Spleen (tissue), 11 donors: Measurements from ENCODE around the gene GSG1L2. TPM values are rescaled to one million over a fixed set of nuclear protein-coding genes. Genes with fewer than 3 reads are reported as not detected.

Source experiments
- DNase-seq: peaks from one replicate; pipeline ENCODE4 v3.0.0-alpha.2; 2020
- H3K27ac ChIP-seq, 8 donors: fragments of 200-600 bp; sonication (generic) in 7 of 8; 1 replicate in 4 of 8; 2 replicates in 4 of 8; pipeline versions ENCODE4 v1.5.0 to v1.8.0; 2016 to 2021; ENCODE audit warnings: inconsistent platforms in 4 of 8, mild to moderate bottlenecking in 4 of 8, moderate library complexity in 1 of 8
- H3K27me3 ChIP-seq, 7 donors: fragments of 200-600 bp; sonication (generic) in 6 of 7; replicated peaks in 1 of 7; 1 replicate in 4 of 7; 2 replicates in 3 of 7; pipeline versions ENCODE4 v1.5.0 to v1.8.0; 2016 to 2021; ENCODE audit warnings: inconsistent platforms in 3 of 7, mild to moderate bottlenecking in 1 of 7
- H3K36me3 ChIP-seq, 6 donors: fragments of 200-600 bp; sonication (generic) in 5 of 6; 1 replicate in 4 of 6; 2 replicates in 2 of 6; pipeline versions ENCODE4 v1.5.0 to v1.8.0; 2016 to 2021; ENCODE audit warnings: inconsistent platforms in 2 of 6
- H3K4me1 ChIP-seq, 6 donors: fragments of 200-600 bp; sonication (generic) in 5 of 6; 1 replicate in 3 of 6; 2 replicates in 3 of 6; pipeline versions ENCODE4 v1.5.0 to v1.8.0; 2016 to 2021; ENCODE audit warnings: inconsistent platforms in 3 of 6
- H3K4me3 ChIP-seq, 8 donors: fragments of 200-600 bp; sonication (generic) in 7 of 8; 1 replicate in 4 of 8; 2 replicates in 4 of 8; pipeline versions ENCODE4 v1.5.0 to v1.8.0; 2016 to 2021; ENCODE audit warnings: inconsistent platforms in 4 of 8, mild to moderate bottlenecking in 4 of 8, moderate library complexity in 2 of 8
- H3K9me3 ChIP-seq, 8 donors: fragments of 200-600 bp; sonication (generic) in 7 of 8; 1 replicate in 4 of 8; 2 replicates in 4 of 8; pipeline versions ENCODE4 v1.5.0 to v1.8.0; 2016 to 2021; ENCODE audit warnings: inconsistent platforms in 4 of 8
- CTCF ChIP-seq, 11 experiments: fragments of 200-600 bp in 7 of 11; fragments of 450-650 bp in 4 of 11; sonication (generic) in 4 of 11; IDR thresholded peaks in 8 of 11; conservative IDR thresholded peaks in 3 of 11; 1 replicate in 7 of 11; 2 replicates in 4 of 11; pipeline versions ENCODE4 v1.4.0 to v1.8.0; 2016 to 2021; ENCODE audit warnings: antibody characterized with exemption in 11 of 11, inconsistent platforms in 4 of 11, mild to moderate bottlenecking in 1 of 11
- POLR2A ChIP-seq, 3 donors: fragments of 450-650 bp; IDR thresholded peaks; one replicate each; pipeline ENCODE4 v1.5.1; 2017; ENCODE audit warnings: antibody characterized with exemption in 3 of 3, mild to moderate bottlenecking in 1 of 3
- POLR2AphosphoS5 ChIP-seq, 3 donors: sonication (generic); formaldehyde crosslinking; IDR thresholded peaks; one replicate each; pipeline ENCODE4 v1.5.1; 2017; ENCODE audit warnings: antibody characterized with exemption in 3 of 3
- WGBS, 5 donors: extraction: QIAGEN DNeasy Blood & Tissue Kit in 3 of 5; methylation state at CpG; one replicate each; pipeline versions ENCODE4 v1.1.5 to v1.1.7; 2013 to 2018; 5-methylcytosine and 5-hydroxymethylcytosine counted together
- intact Hi-C: fragments of 100-400 bp; cut with DNase I; formaldehyde crosslinking; loops from one replicate; pipeline ENCODE4 v1.15.0; 2023; ENCODE audit warnings: low total_unique reads
- polyA plus RNA-seq, 3 donors: library from polyadenylated mRNA; stranded (reverse); fragments of 200-250 nt; gene quantifications; one replicate each; pipeline ENCODE4 v1.2.1, GENCODE V29; 2013
- total RNA-seq, 7 donors: library from RNA; depleted of rRNA in 3 of 7; stranded (reverse); fragments of >200 nt in 3 of 7; fragmentation: NEBNext Ultra II Directional in 4 of 7; extraction: Animal tissue kit (Norgen Biotek cat#: 25700) in 4 of 7; gene quantifications; one replicate each; pipeline versions ENCODE4 v1.1.0 to v1.2.1, GENCODE V29; 2016 to 2021
- donor health status: healthy with polysubstance abuse.
- donor health status: DM: no; HTN: no; CAD: no; lungs with moderate emphysema.
- donor health status: DM: no; HTN: no; CAD: no.
- donor health status: Bipolar disorder and iron deficiency.
- donor health status: healthy.
- donor health status: DM: no; HTN: no; CAD: no.
- donor health status: DM: yes; HTN: yes; CAD: no.

GSG1L2 gene
- total and polyA plus RNA-seq, 10 donors: not detected

- Histone ChIP-seq H3K4me1 (no peaks in the 10 kb centered on the region), H3K4me3 (no peak overlapping the region), H3K27me3 (peaks cover 0 to 59% (median 3%) of the 10 kb centered on the region in 7 donors), H3K9me3 (no peaks in the 10 kb centered on the region), H3K27ac (no peak overlapping the region), H3K36me3 (no peaks in the 10 kb centered on the region)
- no peak for DNase-seq
- TF ChIP-seq CTCF (IDR thresholded peaks at IDR 0.05 in 8 of 11, conservative IDR thresholded peaks at IDR 0.05 in 3 of 11): no peak
- TF ChIP-seq POLR2A (IDR thresholded peaks at IDR 0.05): no peak
- TF ChIP-seq POLR2AphosphoS5 (IDR thresholded peaks at IDR 0.05): no peak
- WGBS, 5 donors: 62 to 80% (median 78%) methylated on average over 12 to 13 of the region's 13 CpGs
- intact Hi-C loops: no loop called here
Measured at GRCh38 chr17:9828296-9829295, 6.7 kb upstream of the GSG1L2 start.

GRCh38 chr17:9825641-9826150 is 3.8 kb upstream of the GSG1L2 start, which contains the start of gene GLP2R:
GLP2R (plus strand) TSS chr17:9825924; CDS start chr17:9826064, 140 bp downstream.
- Histone ChIP-seq H3K9me3 (no peaks in the 10 kb centered on the region), H3K4me1 (no peaks in the 10 kb centered on the region), H3K27me3 (peaks cover 0 to 63% (median 3%) of the 10 kb centered on the region in 7 donors), H3K36me3 (no peaks in the 10 kb centered on the region), H3K27ac (no peak within 1 kb of the TSS), H3K4me3 (no peak within 1 kb of the TSS)
- 58 to 66% (median 63%) methylated on average over 21 of the region's 21 CpGs for WGBS, 5 donors
- intact Hi-C loops: no loop called here
- no peak for DNase-seq
- no peak for TF ChIP-seq POLR2A (IDR thresholded peaks at IDR 0.05)
- no peak for TF ChIP-seq POLR2AphosphoS5 (IDR thresholded peaks at IDR 0.05)
- no peak for TF ChIP-seq CTCF (IDR thresholded peaks at IDR 0.05 in 8 of 11, conservative IDR thresholded peaks at IDR 0.05 in 3 of 11)

GRCh38 chr17:9824797-9825338 is 3.0 kb upstream of the GSG1L2 start:
- no peak for DNase-seq
- Histone ChIP-seq H3K4me3 (no peak overlapping the region), H3K4me1 (no peaks in the 10 kb centered on the region), H3K9me3 (no peaks in the 10 kb centered on the region), H3K27ac (no peak overlapping the region), H3K36me3 (no peaks in the 10 kb centered on the region), H3K27me3 (peaks cover 0 to 55% (median 3%) of the 10 kb centered on the region in 7 donors)
- intact Hi-C loops: no loop called here
- 76 to 86% (median 79%) methylated on average over 8 of the region's 8 CpGs for WGBS, 5 donors
- TF ChIP-seq CTCF (IDR thresholded peaks at IDR 0.05 in 8 of 11, conservative IDR thresholded peaks at IDR 0.05 in 3 of 11) (no peak), POLR2A (IDR thresholded peaks at IDR 0.05) (no peak), POLR2AphosphoS5 (IDR thresholded peaks at IDR 0.05) (no peak)

GRCh38 chr17:9824094-9824493 is 2.2 kb upstream of the GSG1L2 start:
- intact Hi-C loops: no loop called here
- no peaks in the 10 kb centered on the region for H3K36me3 ChIP-seq
- H3K4me1 ChIP-seq: no peaks in the 10 kb centered on the region
- no peak for TF ChIP-seq POLR2A (IDR thresholded peaks at IDR 0.05)
- TF ChIP-seq CTCF (IDR thresholded peaks at IDR 0.05 in 8 of 11, conservative IDR thresholded peaks at IDR 0.05 in 3 of 11): no peak
- H3K4me3 ChIP-seq: no peak overlapping the region
- no peak overlapping the region for H3K27ac ChIP-seq
- 61 to 67% (median 64%) methylated on average over 4 of the region's 4 CpGs for whole genome bisulfite sequencing, 5 donors
- H3K27me3 ChIP-seq: peaks cover 0 to 51% (median 3%) of the 10 kb centered on the region in 7 donors
- no peak for DNase-seq
- H3K9me3 ChIP-seq: no peaks in the 10 kb centered on the region
